GM08714 (cell line): ENCODE measurements around the gene RPS24.

Source experiments
- H3K4me3 ChIP-seq: fragments of 200-500 bp; sonication (Bioruptor generic); 2 replicates; pipeline ENCODE4 v1.5.1; 2014; ENCODE audit warnings: mild to moderate bottlenecking, low read length, inconsistent platforms
- ZNF274 ChIP-seq: IDR thresholded peaks from 2 replicates; pipeline ENCODE4 v1.6.1; 2012; ENCODE audit warnings: mild to moderate bottlenecking, low read depth, low read length

The RPS24 gene

GRCh38 chr10:78078539-78079330 is 45.1 kb downstream of the RPS24 start:
- no peak for TF ChIP-seq ZNF274

GRCh38 chr10:78079411-78079810 is 45.7 kb downstream of the RPS24 start:
- TF ChIP-seq ZNF274, result no peak

More at GRCh38 chr10:78078539-78079330, 45.1 kb downstream of the RPS24 start:
- no peak overlapping the region for H3K4me3 ChIP-seq

GRCh38 chr10:78081292-78081691 is 47.6 kb downstream of the RPS24 start:
- no peak for TF ChIP-seq ZNF274

More at GRCh38 chr10:78079411-78079810, 45.7 kb downstream of the RPS24 start:
- H3K4me3 ChIP-seq, result no peak overlapping the region

DNA sequence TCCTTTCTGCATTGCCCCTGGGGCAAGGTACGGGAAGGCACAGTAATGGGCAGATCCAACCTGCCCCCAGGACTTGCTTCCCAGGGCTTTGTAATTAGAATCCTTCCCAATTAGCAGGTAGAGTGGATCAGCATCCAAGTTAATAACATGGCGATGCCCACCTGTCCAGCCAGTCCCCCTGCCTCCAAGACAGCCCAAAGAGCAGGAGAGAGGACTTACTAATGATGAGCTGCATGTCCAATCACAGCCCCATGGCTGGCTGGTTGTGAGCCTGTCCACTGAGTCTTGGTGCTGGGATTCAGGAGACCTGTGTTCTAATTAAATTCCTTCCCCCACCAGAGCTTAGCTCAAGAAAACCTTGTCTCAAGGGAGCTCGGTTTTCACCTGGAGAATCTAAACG is 49.0 kb downstream of the RPS24 start:
- no peak overlapping the region for H3K4me3 ChIP-seq
- no peak for TF ChIP-seq ZNF274

More at GRCh38 chr10:78081292-78081691, 47.6 kb downstream of the RPS24 start:
- no peak overlapping the region for H3K4me3 ChIP-seq
